Fibroblast of skin of scalp (primary cell): ENCODE data around the gene PACRG.
"Not testable (repeated sequence)": the region's sequence is repeated elsewhere in the genome, so short reads cannot be mapped to it uniquely, and the experiment has no call there.

ENCODE experiments used
- DNase-seq: peaks from one replicate; pipeline ENCODE4 v3.0.0-alpha.2; 2013

The PACRG gene

GRCh38 chr6:162951164-162951743 is 223.5 kb downstream of the PACRG start:
- no peak for DNase-seq

- no peak for DNase-seq
Measured at GRCh38 chr6:162952423-162952822, 224.6 kb downstream of the PACRG start.

- no peak for DNase-seq
Measured at GRCh38 chr6:162957062-162957461, 229.3 kb downstream of the PACRG start.

- DNase-seq, result no peak
Measured at GRCh38 chr6:162960679-162961457, 233.1 kb downstream of the PACRG start.

GRCh38 chr6:162962093-162962492 is 234.3 kb downstream of the PACRG start:
- peak; percentile 30 for DNase-seq

GRCh38 chr6:162963861-162964260 is 236.1 kb downstream of the PACRG start:
- DNase-seq, result no peak

GRCh38 chr6:162964488-162965140 is 236.8 kb downstream of the PACRG start:
- peak; percentile 100 for DNase-seq

- DNase-seq, result no peak
Measured at GRCh38 chr6:162965366-162965765, 237.6 kb downstream of the PACRG start.

- DNase-seq, result no peak
Measured at GRCh38 chr6:162970246-162970645, 242.5 kb downstream of the PACRG start.

- DNase-seq, result no peak
Measured at GRCh38 chr6:162971356-162971755, 243.6 kb downstream of the PACRG start.

- DNase-seq, result no peak
Measured at GRCh38 chr6:162973151-162973872, 245.5 kb downstream of the PACRG start.

GRCh38 chr6:162973980-162974379 is 246.2 kb downstream of the PACRG start:
- no peak for DNase-seq

- no peak for DNase-seq
Measured at GRCh38 chr6:162974685-162975084, 246.9 kb downstream of the PACRG start.

- DNase-seq, result no peak
Measured at GRCh38 chr6:162976141-162976540, 248.4 kb downstream of the PACRG start.

- not testable (repeated sequence) for DNase-seq
Measured at GRCh38 chr6:162983234-162983633, 255.5 kb downstream of the PACRG start.

GRCh38 chr6:162998777-162999176 is 271.0 kb downstream of the PACRG start:
- DNase-seq, result no peak

- peak; percentile 65 for DNase-seq
Measured at GRCh38 chr6:162999575-163000285, 272.0 kb downstream of the PACRG start.

- no peak for DNase-seq
Measured at GRCh38 chr6:163001330-163001729, 273.6 kb downstream of the PACRG start.

- DNase-seq, result peak; percentile 25
Measured at GRCh38 chr6:163008186-163008585, 280.4 kb downstream of the PACRG start.

GRCh38 chr6:163008626-163009025 is 280.9 kb downstream of the PACRG start:
- no peak for DNase-seq

- DNase-seq, result no peak
Measured at GRCh38 chr6:163010145-163010544, 282.4 kb downstream of the PACRG start.

GRCh38 chr6:163014736-163015135 is 287.0 kb downstream of the PACRG start:
- peak; percentile 77 for DNase-seq
